A549 (cell line): ENCODE results near the gene EIF4A2.

Experiments used
- CHD2 ChIP-seq: fragments of 150-350 bp; IDR thresholded peaks from 2 replicates; pipeline ENCODE4 v1.6.1; 2014; ENCODE audit warnings: low read length; ENCODE audit not compliant: partially characterized antibody
- CHD4 ChIP-seq: fragments of 200-600 bp; sonication (generic); IDR thresholded peaks from 2 replicates; pipeline ENCODE4 v1.6.1; 2016; ENCODE audit warnings: antibody characterized with exemption, mild to moderate bottlenecking, borderline replicate concordance
- JUN ChIP-seq, 2 experiments: fragments of >200 bp; sonication (Bioruptor Twin); formaldehyde crosslinking; IDR thresholded peaks; 2 replicates in 1 of 2; 3 replicates in 1 of 2; pipeline ENCODE4 v1.6.1; 2016 to 2017
- MAZ ChIP-seq: fragments of 150-350 bp; IDR thresholded peaks from 2 replicates; pipeline ENCODE4 v1.6.1; 2014; ENCODE audit warnings: antibody characterized with exemption, low read depth, low read length, borderline replicate concordance
- POLR2A ChIP-seq: IDR thresholded peaks from 2 replicates; pipeline ENCODE4 v1.6.1; 2012; ENCODE audit warnings: mild to moderate bottlenecking, low read length
- SMC3 ChIP-seq: fragments of >200 bp; sonication (Bioruptor Twin); formaldehyde crosslinking; IDR thresholded peaks from 3 replicates; pipeline ENCODE4 v1.6.1; 2018; ENCODE audit warnings: inconsistent platforms
- USF2 ChIP-seq: fragments of 450-650 bp; IDR thresholded peaks from 2 replicates; pipeline ENCODE4 v1.6.1; 2014; ENCODE audit warnings: antibody characterized with exemption
- TF ChIP-seq, protein P1 (sequence below): fragments of >200 bp; sonication (Bioruptor Twin); formaldehyde crosslinking; IDR thresholded peaks from 3 replicates; pipeline ENCODE4 v1.5.1; 2016
- TF ChIP-seq, protein P2 (sequence below): fragments of 150-350 bp; IDR thresholded peaks from 2 replicates; pipeline ENCODE4 v1.6.1; 2014; ENCODE audit warnings: low read depth, mild to moderate bottlenecking, low read length
- TF ChIP-seq, protein P3 (sequence below): fragments of 200-600 bp; sonication (generic); IDR thresholded peaks from 2 replicates; pipeline ENCODE4 v1.6.1; 2016; ENCODE audit warnings: antibody characterized with exemption, mild to moderate bottlenecking, moderate library complexity

DNA sequence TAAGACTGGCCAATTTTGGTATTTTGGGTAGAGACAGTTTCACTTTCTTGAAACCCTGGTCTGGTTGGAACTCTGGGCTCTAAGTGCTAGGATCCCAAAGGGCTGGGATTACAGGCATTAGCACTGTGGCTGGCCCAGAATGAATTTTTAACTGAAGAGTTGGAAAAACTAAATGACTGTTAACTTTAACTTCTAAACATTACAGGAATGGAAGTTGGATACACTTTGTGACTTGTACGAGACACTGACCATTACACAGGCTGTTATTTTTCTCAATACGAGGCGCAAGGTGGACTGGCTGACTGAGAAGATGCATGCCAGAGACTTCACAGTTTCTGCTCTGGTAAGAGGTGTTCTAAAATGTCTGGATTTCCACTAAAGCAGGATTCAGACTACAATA is 3.5 kb downstream of the EIF4A2 start:
- TF ChIP-seq, protein P1, sequence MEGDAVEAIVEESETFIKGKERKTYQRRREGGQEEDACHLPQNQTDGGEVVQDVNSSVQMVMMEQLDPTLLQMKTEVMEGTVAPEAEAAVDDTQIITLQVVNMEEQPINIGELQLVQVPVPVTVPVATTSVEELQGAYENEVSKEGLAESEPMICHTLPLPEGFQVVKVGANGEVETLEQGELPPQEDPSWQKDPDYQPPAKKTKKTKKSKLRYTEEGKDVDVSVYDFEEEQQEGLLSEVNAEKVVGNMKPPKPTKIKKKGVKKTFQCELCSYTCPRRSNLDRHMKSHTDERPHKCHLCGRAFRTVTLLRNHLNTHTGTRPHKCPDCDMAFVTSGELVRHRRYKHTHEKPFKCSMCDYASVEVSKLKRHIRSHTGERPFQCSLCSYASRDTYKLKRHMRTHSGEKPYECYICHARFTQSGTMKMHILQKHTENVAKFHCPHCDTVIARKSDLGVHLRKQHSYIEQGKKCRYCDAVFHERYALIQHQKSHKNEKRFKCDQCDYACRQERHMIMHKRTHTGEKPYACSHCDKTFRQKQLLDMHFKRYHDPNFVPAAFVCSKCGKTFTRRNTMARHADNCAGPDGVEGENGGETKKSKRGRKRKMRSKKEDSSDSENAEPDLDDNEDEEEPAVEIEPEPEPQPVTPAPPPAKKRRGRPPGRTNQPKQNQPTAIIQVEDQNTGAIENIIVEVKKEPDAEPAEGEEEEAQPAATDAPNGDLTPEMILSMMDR, result no peak
- TF ChIP-seq MAZ, result no peak
- TF ChIP-seq POLR2A, result no peak
- no peak for TF ChIP-seq SMC3
- no peak for TF ChIP-seq CHD4
- TF ChIP-seq, protein P2, sequence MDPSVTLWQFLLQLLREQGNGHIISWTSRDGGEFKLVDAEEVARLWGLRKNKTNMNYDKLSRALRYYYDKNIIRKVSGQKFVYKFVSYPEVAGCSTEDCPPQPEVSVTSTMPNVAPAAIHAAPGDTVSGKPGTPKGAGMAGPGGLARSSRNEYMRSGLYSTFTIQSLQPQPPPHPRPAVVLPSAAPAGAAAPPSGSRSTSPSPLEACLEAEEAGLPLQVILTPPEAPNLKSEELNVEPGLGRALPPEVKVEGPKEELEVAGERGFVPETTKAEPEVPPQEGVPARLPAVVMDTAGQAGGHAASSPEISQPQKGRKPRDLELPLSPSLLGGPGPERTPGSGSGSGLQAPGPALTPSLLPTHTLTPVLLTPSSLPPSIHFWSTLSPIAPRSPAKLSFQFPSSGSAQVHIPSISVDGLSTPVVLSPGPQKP, result no peak
- TF ChIP-seq USF2, result no peak
- no peak for TF ChIP-seq JUN (IDR thresholded peaks at IDR 0.05)
- TF ChIP-seq CHD2, result no peak
- TF ChIP-seq, protein P3, sequence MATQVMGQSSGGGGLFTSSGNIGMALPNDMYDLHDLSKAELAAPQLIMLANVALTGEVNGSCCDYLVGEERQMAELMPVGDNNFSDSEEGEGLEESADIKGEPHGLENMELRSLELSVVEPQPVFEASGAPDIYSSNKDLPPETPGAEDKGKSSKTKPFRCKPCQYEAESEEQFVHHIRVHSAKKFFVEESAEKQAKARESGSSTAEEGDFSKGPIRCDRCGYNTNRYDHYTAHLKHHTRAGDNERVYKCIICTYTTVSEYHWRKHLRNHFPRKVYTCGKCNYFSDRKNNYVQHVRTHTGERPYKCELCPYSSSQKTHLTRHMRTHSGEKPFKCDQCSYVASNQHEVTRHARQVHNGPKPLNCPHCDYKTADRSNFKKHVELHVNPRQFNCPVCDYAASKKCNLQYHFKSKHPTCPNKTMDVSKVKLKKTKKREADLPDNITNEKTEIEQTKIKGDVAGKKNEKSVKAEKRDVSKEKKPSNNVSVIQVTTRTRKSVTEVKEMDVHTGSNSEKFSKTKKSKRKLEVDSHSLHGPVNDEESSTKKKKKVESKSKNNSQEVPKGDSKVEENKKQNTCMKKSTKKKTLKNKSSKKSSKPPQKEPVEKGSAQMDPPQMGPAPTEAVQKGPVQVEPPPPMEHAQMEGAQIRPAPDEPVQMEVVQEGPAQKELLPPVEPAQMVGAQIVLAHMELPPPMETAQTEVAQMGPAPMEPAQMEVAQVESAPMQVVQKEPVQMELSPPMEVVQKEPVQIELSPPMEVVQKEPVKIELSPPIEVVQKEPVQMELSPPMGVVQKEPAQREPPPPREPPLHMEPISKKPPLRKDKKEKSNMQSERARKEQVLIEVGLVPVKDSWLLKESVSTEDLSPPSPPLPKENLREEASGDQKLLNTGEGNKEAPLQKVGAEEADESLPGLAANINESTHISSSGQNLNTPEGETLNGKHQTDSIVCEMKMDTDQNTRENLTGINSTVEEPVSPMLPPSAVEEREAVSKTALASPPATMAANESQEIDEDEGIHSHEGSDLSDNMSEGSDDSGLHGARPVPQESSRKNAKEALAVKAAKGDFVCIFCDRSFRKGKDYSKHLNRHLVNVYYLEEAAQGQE, result no peak
